GM21367 (cell line): ENCODE results near the gene GABRR1.

Experiments used
- ATAC-seq: cut with Tn5 transposase; IDR thresholded peaks from one replicate; pipeline ENCODE4 v1.9.1; 2021; ENCODE audit not compliant: unreplicated experiment

GABRR1 gene

DNA sequence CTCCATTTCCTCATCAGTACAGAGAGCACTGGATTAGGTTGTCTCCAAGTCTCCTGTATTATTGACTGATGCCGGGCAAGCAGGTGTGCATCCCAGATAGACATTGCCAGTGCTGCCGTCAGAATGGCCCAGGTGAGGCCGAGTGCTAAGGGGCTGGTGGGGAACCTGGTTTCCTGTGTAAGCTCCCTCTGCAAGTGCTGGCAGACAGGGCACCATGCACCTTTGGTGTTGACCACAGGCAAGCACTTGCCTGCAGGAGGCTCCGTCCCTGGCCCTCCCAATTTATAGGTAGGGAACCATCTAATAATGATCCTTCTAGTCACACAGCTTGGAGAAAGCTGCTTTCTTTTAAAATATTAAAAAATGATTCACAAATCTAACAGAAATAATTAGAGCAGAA is 747 bp downstream of the GABRR1 start:
- no peak for ATAC-seq

DNA sequence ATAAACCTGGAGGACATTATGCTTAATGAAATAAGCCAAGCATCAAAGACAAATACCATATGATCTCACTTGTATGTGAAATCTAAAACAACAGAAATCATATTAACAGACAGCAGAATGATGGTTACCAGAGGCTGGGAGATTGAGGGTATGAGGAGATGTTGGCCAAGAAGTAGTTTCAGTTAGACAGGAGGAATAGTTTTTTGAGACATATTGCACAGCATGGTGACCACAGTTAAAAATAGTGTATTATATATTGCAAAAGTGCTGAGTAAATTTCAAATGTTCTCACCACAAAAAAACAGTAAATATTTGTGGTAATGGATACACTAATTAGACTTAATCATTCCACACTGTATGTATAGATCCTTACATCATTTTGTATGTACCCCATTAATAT is 1.8 kb downstream of the GABRR1 start:
- ATAC-seq = no peak

DNA sequence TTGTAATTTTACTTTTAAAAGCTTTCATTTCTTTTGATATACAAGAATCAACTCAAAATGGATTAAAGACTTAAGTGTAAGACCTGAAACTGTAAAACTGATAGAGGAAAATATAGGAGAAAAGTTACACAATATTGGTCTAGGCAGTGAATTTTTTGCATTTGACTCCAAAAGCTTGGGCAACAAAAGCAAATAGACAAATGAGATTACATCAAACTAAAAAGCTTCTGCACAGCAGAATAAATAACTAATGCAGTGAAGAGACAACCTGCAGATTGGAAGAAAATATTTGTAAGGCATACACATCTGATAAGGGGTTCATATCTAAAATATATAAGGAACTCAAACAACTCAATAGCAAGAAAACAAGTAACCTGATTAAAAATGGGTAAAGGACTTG is 3.0 kb downstream of the GABRR1 start:
- ATAC-seq = no peak

DNA sequence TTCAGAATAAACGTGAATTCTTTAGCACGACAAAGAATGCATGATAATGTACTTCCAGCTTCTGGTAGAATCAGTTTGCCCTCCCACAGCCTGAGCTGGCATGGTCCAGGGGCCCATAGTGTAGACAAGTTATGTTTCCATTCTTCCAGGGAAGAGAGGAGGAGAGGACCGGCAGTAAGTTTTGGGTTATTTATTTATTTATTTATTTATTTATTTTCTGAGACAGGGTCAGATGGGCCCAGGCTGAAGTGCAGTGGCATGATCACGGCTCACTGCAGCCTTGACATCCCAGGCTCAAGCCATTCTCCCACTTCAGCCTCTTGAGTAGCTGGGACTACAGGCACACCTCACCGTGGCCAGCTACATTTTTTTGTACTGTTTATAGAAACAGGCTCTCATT is 4.7 kb downstream of the GABRR1 start:
- no peak for ATAC-seq

DNA sequence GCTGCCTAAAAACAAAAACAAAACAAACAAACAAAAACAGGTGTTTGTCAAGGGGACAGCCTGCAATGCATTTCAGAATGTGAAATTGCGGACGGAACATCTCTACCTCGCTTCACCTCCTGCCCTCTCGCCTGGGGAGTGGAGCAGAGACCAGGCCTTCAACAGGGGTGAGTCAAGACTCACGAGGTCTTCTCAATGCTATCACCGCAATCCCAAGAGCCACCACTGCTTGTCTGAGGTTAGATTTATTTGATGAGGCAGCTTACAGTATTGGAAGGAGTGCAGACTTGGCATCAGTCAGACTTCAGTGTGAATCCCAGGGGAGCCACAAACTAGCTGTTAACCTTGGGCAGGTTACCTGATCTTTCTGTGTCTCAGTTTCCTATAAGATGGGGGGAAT is 7.7 kb downstream of the GABRR1 start:
- no peak for ATAC-seq

DNA sequence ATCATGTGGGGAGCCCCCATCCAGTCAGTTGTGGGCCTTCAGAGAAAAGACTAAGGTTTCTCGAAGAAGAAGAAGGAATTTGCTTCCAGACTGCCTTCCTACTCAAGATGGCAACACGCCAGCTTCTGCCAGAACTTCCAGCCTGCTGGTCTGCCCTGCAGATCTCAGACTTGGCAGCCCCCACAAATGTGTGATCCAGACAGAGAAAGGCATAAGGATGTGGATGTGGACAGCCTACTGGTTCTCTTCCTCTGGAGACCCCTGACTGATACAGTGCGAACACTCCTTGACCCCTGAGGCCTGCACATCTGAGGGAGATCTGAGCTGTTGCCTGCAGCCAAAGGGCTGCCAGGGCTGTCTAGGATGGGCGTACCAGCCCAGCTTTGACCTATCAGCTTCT is 8.6 kb downstream of the GABRR1 start:
- ATAC-seq = no peak

DNA sequence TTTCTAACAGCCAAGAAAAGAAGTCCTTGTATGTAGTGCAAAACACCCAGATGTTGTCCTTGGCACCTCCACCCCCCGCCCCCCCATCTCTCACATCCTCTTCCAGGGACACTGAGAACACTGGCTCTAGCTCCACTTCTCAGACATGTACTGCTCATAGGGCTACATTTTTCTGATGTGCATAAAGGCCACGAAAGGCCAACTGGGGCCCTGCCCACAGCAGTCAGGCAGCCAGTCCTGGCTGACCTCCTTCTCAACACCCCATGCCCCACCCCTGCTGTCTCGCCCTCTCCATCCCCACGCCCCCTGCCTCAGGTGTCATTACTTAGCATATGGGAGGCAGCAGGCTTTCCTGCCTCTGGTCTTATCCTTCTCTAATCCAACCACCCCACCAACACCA is 11.3 kb downstream of the GABRR1 start:
- no peak for ATAC-seq

DNA sequence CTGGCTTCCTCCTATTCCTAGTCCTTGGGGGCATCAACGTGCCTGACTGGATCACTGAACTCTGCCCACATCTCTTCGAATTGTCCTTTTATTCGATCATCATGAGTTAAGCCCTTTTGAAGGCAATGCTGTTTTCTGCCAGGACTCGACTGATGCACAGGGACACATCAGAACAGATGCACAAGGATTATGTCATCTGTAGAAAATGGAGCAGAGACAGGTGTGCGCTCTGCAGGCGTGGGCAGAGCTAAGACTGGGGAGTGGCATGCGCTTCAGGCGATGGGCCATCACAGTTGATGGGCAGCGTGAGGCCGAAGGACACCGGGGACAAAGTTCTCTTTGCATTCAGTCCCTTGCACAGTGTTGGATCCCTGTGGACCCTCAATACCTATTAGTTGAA is 13.1 kb downstream of the GABRR1 start:
- ATAC-seq = no peak

DNA sequence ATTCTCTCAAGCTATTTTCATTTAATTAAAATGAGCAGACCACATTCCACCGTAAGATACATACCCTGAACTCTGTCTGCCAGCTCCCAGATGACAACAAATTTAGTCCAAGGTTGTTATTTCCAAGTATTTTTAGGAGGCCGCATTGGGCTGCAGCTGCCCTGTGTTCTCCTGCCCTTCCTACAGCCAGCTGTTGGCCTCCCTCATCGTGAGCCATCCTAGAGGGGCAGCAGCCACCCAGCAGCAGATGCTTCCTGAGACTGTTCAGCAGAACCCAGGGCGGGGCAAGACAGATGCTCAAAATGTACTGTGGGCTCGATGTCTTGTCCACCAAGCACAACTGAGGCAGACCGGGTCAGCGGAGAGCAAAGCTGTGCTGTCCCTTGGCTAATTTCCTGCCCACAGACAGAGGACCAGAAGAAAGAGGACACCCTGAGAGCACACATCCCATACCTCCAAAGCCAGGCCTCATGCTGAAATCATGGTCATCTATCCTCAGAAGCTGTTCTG is 16.4 kb downstream of the GABRR1 start:
- no peak for ATAC-seq

DNA sequence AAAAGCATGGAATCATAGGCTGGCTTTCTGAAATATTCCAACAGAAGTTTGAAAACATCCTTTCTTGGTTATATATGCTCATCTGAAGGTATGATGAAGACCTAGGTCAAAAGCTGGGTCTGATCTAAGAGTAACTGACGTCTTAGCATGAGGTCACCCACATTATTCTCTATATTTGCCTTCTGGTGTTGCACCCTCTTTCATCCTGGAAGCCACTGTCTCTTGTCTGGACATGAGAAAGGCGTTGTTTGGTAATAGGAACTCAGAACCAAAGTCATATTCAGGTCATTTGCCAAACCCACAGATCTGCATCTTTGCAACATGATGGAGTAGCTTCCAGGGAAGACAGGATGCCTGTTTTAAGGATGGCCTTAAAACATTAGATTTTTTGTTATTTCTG is 17.6 kb downstream of the GABRR1 start:
- no peak for ATAC-seq

DNA sequence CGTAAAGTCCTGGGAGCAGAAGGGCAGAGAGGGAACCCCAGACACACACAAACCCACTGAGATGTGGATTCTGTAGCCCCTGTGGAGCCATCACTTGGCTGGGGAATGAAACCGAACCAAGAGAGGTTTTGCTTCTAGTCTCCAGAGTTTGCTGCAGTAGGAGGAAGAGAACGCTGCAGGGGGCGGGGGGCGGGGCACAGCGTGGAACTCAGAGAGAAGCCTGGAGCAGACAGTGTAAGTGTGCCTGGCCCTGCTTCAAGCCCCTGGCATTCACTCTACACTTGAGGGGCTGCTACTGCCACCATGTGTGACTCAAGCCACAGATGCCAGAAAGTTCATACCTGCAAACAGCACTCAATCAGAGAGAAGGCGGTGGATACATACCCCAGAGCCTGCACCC is 18.9 kb downstream of the GABRR1 start:
- ATAC-seq = no peak

DNA sequence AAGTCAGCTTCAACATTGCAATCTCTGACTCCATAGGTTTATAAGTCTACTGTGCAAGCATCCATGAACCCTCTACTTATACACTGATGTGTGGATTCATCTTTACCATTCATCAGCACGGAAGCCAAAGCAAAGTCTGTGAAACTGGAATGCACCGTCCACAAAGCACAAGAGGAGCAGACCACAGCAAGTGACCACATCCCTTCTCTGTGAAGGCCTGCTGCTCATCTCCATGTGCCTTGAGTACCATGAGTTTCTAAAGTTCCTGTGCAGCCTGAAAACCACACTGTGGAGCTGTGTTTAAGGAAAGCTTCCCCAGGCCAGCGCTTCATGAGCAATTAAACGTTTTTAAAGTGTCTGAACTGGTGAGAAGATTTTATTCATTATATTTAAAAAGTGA is 20.0 kb downstream of the GABRR1 start:
- ATAC-seq = no peak

DNA sequence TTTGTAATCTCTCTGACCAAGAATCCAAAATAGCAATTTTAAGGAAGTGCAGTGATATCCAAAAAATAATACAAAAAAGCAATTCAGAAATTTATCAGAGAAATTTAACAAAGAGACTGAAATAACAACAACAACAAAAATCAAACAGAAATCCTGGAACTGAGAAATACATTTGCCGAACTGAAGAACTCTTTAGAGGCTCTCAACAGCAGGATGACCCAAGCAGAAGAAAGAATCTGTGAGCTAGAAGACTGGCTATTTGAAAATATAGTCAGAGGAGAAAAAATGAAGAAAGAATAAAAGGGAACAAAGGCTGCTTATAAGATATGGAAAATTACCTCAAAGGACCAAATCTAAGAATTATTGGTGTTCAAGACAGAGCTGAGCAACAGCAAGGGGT is 22.6 kb downstream of the GABRR1 start:
- ATAC-seq = no peak

DNA sequence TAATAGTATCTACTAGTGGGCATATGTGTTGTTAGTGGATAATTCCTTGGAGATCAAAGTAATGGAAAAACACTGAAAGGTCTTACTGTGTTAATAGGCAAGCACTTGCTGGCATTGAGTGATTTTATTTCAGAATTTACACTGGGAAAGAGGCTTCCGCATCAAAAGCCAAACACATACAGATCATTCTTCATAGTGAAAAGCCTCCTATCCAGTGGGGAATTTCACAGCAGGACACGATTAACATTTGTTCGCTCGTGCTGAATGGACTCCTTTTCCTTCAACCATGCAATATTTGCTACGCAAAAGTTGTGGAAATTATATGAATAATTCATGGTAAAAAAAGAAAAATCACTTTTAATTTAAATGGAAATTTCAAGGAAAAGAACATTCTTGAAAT is 26.4 kb downstream of the GABRR1 start:
- ATAC-seq = no peak

DNA sequence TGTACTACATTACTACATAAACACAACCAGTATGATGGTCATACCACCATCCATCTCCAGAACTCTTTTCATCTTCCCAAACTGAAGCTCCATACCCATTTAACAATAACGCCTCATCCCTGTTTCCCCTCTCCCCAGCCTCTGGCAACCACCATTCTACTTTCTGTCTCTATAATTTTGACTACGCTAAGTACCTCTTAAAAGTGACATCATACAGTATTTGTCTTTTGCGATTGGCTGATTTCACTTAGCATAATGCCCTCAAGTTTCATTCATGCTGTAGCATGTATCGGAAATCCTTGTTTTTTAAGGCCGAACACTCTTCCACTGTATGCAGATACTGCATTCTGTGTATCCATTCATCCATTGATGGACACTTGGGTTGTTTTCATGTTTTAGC is 29.7 kb downstream of the GABRR1 start:
- no peak for ATAC-seq

DNA sequence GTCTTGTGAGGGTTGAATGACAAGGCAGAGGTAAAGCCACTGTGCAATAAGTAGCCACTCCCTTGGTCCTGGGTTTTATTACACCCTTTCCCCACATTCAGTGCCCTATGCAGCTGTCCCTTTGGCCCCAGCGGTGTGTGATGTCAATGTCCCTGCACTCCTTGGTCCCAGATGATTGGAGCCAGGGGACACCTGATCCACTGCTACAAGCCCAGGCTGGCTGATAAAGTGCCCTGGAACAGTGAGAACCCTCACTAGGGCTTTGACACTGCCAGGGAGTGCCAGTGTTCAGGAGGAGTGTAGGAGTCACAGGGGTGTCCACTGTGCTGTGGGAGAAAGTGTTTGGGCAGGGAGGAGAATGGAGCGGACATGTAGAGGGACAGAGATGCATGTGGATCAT is 30.4 kb downstream of the GABRR1 start:
- ATAC-seq = no peak

DNA sequence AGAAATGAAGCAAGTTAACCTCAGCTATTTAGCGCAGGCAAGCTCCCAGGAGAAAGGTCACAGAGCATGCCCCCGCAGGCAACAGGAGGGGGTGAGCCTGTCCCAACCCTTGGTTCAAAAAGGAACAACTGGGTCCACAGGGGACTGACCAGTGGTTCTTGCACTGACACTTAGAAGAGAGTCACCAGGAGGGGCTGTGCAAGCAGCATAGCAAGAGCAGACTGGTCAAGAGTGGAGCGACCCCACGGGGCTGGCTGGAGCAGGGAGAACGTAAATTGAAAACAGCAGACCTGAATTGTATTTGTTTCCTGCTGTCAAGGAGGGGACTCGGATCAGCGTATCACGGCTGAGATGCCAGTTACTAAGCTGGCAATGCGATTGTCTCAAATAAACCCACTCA is 32.8 kb downstream of the GABRR1 start:
- no peak for ATAC-seq

DNA sequence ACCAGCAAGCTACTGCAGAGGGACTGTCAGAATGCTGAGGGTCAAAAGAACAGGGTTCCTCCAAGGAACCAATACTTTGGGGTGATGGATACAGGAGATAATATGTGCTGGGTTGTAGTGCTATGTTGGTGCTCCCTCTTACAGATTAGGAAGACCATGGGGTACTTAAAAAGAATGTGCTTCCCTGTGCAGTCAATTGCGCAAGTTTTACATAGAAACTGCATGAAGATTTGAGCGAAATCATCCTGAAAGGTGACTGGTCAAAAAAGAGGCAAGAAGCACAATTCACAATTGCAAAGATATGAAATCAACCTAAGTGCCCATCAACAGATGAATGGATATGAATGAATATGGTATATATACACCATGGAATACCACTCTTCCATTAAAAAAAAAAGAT is 33.9 kb downstream of the GABRR1 start:
- no peak for ATAC-seq

DNA sequence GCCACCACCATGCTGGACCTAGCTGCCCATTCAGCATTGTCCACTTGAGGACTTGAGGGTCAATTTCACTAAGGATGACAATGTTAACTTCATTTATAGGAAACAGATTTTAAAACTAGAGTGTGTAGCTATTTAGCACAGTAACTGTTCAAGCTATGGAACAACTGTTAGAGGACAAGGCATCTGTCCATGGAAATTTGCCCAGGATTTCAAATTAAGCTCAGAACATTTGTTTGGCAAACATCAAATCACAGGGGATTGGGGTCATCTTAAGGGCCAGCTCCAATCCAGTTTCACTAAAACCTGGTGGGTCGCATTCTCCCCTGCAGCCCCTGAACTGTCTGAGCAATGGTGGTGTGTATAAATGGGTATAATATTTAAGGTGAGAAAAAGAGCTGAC is 36.2 kb downstream of the GABRR1 start:
- ATAC-seq = no peak

DNA sequence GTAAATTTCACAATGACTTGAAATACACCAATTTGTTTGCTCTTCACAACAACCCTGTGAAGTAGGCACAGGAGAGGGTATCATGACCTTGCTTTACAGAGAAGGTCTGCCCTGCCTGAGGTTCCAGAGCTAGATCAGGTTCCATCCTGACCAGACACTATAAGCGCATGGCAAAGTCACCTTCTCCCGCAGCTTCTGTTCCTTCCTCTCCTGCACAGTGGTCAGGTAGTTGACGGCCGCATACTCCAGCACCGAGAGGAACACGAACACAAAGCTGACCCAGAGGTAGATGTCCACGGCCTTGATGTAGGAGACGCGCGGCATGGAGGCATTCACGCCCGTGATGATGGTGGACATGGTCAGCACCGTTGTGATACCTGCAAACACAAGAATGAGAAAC is 37.0 kb downstream of the GABRR1 start:
- ATAC-seq = no peak

DNA sequence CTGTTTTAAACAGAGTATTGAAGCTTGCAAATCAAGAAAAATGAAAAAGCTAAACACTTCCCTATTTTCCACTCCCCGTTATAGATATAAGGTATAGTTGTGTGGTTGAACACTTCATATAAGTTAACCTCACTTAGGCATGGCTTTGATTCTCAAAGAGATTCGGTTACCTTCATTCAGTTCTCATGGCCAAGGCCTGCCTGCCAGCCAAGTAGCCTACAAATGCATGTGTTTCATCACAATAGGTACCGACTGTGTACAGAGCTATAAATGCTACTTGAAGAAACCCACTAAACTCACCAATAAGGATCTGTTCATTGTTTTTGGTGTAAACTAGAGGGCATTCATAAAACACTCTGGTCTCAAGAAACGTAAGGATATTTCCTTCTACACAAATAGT is 43.5 kb downstream of the GABRR1 start:
- ATAC-seq = no peak

DNA sequence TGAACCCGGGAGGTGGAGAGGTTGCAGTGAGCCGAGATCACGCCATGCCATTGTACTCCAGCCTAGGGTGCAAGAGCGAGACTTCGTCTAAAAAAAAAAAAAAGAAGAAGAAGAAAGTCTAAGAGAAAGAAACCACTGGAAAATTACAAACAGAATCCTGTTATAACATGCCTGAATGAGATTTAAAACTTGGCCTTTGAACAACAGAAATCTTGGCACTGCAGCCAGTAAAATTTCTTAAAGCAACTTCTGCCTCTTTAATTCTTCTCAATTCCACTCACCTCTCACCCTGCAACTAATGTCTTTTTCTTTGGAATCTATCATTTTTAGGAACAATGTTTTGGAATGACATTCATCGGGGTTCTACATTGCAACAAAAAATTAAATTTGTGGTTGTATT is 45.0 kb downstream of the GABRR1 start:
- ATAC-seq = no peak

DNA sequence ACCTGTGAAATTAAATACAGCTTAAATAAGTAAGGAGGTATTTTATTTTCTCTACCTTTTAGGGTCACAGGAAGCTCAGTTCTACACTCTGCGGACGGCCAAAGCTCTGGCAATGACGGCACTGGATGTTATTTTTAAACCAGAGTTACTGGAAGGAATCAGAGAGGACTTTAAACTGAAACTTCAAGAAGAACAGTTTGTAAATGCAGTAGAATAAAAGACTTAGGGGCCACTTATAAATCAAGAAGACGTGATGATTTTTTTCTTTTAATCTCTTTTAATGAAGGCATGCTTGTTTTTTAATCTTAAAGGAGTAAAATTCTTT is 55.1 kb downstream of the GABRR1 start:
- no peak for ATAC-seq

DNA sequence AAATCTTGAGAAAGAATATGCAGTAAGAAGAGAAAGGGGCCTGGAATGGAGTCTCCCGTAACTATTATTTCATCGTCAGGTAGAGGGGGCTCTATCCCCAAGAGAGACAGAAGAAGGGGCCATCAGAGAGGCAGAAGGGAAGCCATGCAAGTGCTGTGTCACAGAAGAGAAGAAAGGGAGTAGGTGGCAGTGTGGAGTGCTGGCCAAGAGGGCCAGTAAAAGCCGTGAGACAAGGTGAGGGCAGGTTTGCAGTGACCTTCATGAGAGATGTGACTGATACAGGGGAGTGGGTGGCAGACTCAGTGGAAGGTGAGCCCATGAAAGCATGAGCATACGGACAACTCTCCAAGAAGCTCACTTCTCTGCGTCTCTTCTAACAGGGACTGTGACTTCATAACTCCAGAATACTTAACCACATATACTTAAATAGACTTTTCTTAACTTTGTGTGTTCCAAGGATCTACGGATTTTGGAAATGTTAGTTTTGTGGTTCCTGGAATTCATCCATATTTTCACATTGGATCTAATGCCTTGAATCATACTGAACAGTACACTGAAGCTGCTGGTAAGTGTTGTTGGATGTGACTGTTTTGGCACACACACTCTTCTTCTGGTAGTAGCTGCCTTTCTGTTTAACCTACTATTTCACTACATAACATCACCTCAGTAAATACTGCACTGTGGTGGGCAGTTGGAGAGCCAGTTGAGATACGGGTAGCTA is 55.7 kb downstream of the GABRR1 start:
- ATAC-seq = no peak
